Mesothelial cell of epicardium (in vitro differentiated cells): ENCODE measurements around the gene LRP5. TPM values are rescaled to one million over a fixed set of nuclear protein-coding genes. Genes with fewer than 3 reads are reported as not detected.
"Not testable (repeated sequence)": the region's sequence is repeated elsewhere in the genome, so short reads cannot be mapped to it uniquely, and the experiment has no call there.

Experiments
- DNase-seq, 2 experiments: peaks; one replicate each; pipeline ENCODE4 v3.0.0; 2021; ENCODE audit warnings: low spot score in 2 of 2; ENCODE audit not compliant: unreplicated experiment in 2 of 2
- H3K27ac Mint-ChIP-seq: 2 replicates; pipeline ENCODE4 v1.8.0; 2021; ENCODE audit warnings: mixed read lengths
- H3K27me3 Mint-ChIP-seq: 2 replicates; pipeline ENCODE4 v1.8.0; 2021; ENCODE audit warnings: low read depth, mixed read lengths
- H3K36me3 Mint-ChIP-seq: 2 replicates; pipeline ENCODE4 v1.8.0; 2021; ENCODE audit warnings: mixed read lengths
- H3K4me1 Mint-ChIP-seq: 2 replicates; pipeline ENCODE4 v1.8.0; 2021; ENCODE audit warnings: mixed read lengths
- H3K4me3 Mint-ChIP-seq: 2 replicates; pipeline ENCODE4 v1.8.0; 2021; ENCODE audit warnings: mild to moderate bottlenecking, moderate library complexity, mixed read lengths
- H3K9me3 Mint-ChIP-seq: 2 replicates; pipeline ENCODE4 v1.8.0; 2021; ENCODE audit warnings: mixed read lengths
- total RNA-seq: library from RNA; stranded (reverse); gene quantifications from 3 replicates; pipeline ENCODE4 v1.2.1, GENCODE V29; 2021
- TF ChIP-seq, protein P1 (sequence below): fragments of 200-600 bp; sonication (generic); IDR thresholded peaks from one replicate; pipeline ENCODE4 v1.5.0; 2021; ENCODE audit warnings: antibody characterized with exemption; ENCODE audit not compliant: unreplicated experiment

The LRP5 gene
- total RNA-seq, 1 donor from 2014 or later, result 72.5 TPM

GRCh38 chr11:68297494-68297811 lies 14.9 kb upstream of the LRP5 start:
- no peaks in the 10 kb centered on the region for H3K9me3 Mint-ChIP-seq
- no peaks in the 10 kb centered on the region for H3K4me1 Mint-ChIP-seq
- no peaks in the 10 kb centered on the region for H3K27me3 Mint-ChIP-seq
- DNase-seq, result no peak
- no peak overlapping the region for H3K27ac Mint-ChIP-seq
- no peak overlapping the region for H3K4me3 Mint-ChIP-seq
- no peaks in the 10 kb centered on the region for H3K36me3 Mint-ChIP-seq
- TF ChIP-seq, protein P1, sequence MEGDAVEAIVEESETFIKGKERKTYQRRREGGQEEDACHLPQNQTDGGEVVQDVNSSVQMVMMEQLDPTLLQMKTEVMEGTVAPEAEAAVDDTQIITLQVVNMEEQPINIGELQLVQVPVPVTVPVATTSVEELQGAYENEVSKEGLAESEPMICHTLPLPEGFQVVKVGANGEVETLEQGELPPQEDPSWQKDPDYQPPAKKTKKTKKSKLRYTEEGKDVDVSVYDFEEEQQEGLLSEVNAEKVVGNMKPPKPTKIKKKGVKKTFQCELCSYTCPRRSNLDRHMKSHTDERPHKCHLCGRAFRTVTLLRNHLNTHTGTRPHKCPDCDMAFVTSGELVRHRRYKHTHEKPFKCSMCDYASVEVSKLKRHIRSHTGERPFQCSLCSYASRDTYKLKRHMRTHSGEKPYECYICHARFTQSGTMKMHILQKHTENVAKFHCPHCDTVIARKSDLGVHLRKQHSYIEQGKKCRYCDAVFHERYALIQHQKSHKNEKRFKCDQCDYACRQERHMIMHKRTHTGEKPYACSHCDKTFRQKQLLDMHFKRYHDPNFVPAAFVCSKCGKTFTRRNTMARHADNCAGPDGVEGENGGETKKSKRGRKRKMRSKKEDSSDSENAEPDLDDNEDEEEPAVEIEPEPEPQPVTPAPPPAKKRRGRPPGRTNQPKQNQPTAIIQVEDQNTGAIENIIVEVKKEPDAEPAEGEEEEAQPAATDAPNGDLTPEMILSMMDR, result no peak

DNA sequence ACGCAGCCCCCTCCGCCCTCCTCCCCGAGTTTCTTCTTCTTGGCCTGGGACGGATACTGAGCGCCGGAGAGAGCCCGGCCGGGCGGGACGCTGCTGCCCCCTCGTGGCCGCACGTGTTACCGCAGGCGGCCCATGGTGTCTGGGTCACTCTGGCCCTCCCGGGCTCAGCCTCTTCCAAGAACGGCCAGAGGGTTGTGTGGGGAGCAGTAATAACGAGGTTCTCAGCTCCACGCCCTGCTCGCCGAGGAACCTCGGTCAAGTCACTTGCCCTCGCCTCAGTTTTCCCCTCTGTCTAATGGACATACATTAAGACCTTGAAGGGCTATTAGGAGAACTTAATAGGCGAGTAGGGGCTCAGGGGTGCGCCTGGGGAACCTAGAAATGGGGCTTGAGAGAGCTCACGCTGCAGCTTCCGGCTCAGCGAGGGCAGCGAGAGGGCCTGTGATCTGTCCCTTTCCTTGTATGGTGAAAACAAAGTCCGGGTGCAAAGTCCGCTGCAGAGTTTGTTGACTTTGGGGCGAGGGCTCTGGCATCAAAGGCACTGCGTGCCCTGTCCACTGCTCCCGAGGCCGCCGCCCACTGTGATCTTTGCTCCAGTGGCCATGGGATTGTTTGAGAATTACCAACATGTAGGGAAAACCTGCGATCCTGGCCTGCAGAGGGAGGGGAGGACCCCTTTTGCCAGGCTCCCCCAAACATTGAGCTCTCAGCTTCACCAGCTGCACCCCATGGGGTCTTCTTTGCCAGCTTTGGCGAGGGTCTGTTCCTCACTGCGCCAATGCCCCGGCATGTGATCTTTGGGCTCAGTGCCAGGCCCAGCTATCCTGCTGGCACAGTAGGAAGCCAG lies 14.4 kb upstream of the LRP5 start:
- H3K4me1 Mint-ChIP-seq, result no peaks in the 10 kb centered on the region
- no peaks in the 10 kb centered on the region for H3K27me3 Mint-ChIP-seq
- DNase-seq, result peak; percentile 61 to 88
- H3K4me3 Mint-ChIP-seq, result no peak overlapping the region
- H3K36me3 Mint-ChIP-seq, result no peaks in the 10 kb centered on the region
- no peaks in the 10 kb centered on the region for H3K9me3 Mint-ChIP-seq
- TF ChIP-seq, protein P1, result peak; percentile 95
- H3K27ac Mint-ChIP-seq, result no peak overlapping the region

GRCh38 chr11:68298659-68299516 lies 13.5 kb upstream of the LRP5 start:
- no peaks in the 10 kb centered on the region for H3K27me3 Mint-ChIP-seq
- peaks cover 2% of the 10 kb centered on the region for H3K9me3 Mint-ChIP-seq
- no peak overlapping the region for H3K4me3 Mint-ChIP-seq
- TF ChIP-seq, protein P1, result no peak
- no peak for DNase-seq
- H3K27ac Mint-ChIP-seq, result no peak overlapping the region
- no peaks in the 10 kb centered on the region for H3K36me3 Mint-ChIP-seq
- no peaks in the 10 kb centered on the region for H3K4me1 Mint-ChIP-seq

GRCh38 chr11:68299517-68299879 lies 12.9 kb upstream of the LRP5 start:
- H3K27ac Mint-ChIP-seq, H3K9me3 Mint-ChIP-seq, DNase-seq: not testable (repeated sequence)

DNA sequence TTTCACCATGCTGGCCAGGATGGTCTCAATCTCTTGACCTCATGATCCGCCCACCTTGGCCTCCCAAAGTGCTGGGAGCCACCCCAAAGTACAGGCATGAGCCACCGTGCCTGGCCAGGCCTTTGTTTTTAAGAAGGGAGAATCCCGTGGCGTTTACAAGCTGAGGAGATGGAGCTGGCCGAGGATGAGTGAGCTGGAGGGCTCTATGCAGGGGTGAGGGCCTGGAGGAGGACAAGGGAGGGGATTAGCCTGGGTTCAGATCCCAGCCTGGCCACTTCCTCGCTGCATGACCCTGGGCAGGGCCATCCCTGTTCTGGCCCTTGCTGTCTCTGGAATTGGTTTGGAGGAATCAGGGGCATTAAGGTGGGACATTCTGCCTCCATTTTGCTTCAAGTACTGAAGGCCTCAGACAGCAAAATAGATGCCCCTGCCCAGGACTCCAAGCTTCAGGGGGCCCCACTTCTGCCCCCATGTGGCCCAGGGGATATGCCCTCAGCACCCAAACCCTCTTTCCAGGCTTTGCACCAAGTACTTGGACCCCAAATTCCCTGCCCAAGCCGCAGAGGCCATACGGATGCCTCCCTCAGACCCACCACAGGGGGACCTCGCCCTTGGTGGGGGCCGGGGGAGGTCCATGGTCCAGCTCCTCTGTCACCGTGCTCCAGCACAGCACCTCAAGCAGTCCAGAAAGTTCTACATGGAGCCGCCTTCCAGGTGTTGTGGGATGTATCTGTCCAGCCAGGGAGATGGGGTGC lies 12.1 kb upstream of the LRP5 start:
- Mint-ChIP-seq H3K4me3 (no peak overlapping the region), H3K36me3 (no peaks in the 10 kb centered on the region), H3K9me3 (peaks cover 8% of the 10 kb centered on the region), H3K27ac (no peak overlapping the region), H3K4me1 (no peaks in the 10 kb centered on the region), H3K27me3 (no peaks in the 10 kb centered on the region)
- TF ChIP-seq, protein P1, result no peak
- DNase-seq, result no peak

More at GRCh38 chr11:68299517-68299879, 12.9 kb upstream of the LRP5 start:
- H3K27me3 Mint-ChIP-seq, H3K36me3 Mint-ChIP-seq, H3K4me1 Mint-ChIP-seq, H3K4me3 Mint-ChIP-seq: not testable (repeated sequence)
